ENCODE results near the gene PITPNC1. TPM values are rescaled to one million over a fixed set of nuclear protein-coding genes. Genes with fewer than 3 reads are reported as not detected.
"Not testable (repeated sequence)": the region's sequence is repeated elsewhere in the genome, so short reads cannot be mapped to it uniquely, and the experiment has no call there.

Gene PITPNC1
- total RNA-seq, 1 experiment from 2014 or later = 34.5 TPM

DNA sequence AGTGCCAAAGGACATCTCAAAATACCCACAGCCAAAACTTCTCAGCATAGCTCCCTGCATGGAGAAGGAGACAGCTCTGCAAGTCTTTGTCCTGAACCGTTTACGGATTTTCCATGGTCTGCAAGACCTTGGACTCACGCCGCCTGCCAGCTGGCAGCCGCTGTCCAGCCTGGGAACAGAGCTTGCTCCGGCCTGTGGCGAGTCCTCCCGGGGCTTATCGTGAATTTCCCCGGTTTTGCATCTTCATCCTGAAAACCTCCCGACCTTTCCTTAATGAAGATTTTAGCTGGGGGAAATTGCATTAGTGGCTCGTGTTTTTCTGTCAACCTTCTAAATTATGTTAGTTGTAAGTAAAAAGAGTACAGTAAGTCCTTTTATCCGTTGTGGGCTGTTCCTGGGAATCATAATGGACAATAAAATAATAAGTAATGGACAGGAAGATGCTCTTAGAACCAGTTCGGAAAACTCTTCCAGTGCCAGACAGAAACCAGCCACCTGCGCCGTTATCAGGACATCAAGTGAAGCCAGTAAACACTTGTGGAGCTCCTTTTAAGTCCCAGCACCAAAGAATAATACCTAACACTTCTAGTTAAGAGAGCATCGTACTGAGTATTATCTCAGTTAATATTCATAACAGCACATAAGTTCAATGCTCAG is 228.3 kb downstream of the PITPNC1 start:
- no peak for DNase-seq (ENCODE audit: extremely low read depth, low read depth)

- DNase-seq (ENCODE audit: extremely low read depth, low read depth) = no peak
These were observed 229.4 kb downstream of the PITPNC1 start for GRCh38 chr17:67606471-67606870.

DNA sequence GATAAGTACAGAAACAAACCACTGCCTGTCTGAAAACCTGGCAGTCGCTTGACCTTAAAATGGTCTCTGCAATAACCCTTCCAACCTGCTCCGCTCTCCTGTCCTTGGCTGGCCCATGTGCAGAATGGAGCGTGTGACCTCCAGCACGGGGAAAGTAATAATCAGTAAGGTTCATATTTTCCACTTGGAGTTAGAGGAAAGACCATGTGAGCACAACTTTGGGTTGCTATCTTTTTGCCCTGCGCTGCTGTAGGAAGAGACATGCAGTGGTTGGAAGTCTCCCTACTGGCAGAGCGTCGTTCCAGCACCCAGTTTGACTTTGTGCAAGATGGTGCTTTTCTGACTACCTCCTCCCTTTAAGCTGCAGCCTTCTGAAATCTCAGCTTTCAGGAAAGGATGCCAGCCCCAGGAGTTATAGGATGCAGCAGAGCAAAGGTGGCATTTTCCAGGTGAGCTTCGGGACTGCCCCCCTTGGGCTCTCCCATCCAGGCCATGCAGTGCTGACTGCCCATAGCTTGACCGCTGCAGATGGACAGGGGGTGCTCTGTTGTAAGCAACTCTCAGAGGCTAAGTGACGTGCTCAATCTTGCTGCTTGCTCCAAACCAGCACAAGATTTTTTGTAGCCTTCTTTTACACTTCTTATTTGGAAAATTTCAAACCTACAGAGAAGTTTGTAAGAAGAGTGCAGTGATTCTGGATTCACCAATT is 230.0 kb downstream of the PITPNC1 start:
- DNase-seq (ENCODE audit: extremely low read depth, low read depth) = no peak

GRCh38 chr17:67610061-67610460 is 233.0 kb downstream of the PITPNC1 start:
- no peak for DNase-seq (ENCODE audit: extremely low read depth, low read depth)

GRCh38 chr17:67613961-67614360 is 236.9 kb downstream of the PITPNC1 start:
- DNase-seq (ENCODE audit: extremely low read depth, low read depth) = no peak

DNA sequence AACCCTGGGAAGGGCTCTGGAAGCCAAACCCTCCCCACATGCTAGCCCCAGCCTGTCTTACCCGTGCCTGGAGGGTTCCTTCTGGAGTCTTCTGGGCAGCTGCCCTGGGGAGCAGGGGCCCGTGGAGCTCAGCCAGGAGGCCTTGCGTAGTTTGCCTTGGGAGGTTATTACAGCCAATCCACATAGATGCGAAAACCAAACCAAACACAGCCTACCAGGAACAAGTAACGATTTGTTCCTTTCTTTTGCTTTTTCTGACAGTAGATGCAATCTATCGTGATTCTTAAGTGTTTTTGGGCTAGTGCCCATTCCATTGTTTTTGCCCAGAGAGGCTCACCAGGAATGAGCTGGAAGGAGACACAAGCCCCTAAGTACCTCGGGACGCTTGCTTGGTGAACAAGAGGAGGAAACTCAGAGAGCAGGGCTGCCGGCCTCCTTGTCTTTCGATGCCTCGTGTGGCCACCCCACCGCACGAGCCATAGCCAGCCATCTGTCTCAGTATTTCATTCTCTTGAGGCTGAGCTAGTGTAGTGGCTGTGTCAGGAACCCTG is 238.0 kb downstream of the PITPNC1 start:
- DNase-seq (ENCODE audit: extremely low read depth, low read depth) = no peak

DNA sequence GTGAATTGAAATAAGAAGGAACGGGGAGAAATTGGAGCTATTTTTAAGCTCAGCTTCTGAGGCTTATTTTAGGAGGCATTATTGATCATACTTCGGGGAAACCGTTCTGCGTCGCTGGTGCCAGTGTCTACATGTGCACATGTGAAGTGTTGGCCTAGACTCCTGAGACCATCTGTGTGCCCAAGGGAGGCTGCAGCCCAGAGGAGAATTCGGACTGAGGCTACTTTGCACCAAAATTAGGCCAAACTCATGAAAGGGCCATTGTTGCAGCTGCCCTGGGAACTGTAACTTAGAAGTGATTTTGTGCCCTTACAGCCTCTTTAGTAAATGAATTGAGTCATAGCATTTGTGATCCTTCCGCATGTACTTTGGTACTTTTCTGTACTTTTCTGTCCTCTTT is 238.7 kb downstream of the PITPNC1 start:
- DNase-seq (ENCODE audit: extremely low read depth, low read depth) = no peak

DNA sequence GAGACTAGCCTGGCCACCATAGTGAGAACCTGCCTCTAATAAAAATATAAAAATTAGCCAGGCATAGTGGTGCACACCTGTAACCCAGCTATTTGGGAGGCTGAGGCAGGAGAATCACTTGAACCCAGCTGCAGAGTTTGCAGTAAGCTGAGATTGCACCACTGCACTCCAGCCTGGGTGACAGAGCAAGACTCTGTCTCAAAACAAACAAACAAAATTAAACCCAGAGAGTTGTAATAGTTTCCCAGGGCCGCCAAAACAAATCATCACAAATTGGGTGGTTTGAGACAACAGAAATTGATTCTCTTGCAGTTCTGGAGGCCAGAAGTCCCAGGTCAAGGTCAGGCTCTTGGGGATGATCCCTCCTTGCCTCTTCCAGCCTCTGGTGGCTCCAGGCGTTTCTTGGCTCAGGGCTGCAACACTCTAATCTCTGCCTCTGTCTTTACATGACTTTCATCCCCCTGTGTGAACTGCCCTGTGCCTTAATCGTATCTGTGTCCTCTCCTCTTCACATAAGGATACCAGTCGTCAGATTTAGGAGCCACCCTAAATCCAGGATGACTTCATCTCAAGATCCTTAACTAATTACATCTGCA is 240.3 kb downstream of the PITPNC1 start:
- no peak for DNase-seq (ENCODE audit: extremely low read depth, low read depth)

DNA sequence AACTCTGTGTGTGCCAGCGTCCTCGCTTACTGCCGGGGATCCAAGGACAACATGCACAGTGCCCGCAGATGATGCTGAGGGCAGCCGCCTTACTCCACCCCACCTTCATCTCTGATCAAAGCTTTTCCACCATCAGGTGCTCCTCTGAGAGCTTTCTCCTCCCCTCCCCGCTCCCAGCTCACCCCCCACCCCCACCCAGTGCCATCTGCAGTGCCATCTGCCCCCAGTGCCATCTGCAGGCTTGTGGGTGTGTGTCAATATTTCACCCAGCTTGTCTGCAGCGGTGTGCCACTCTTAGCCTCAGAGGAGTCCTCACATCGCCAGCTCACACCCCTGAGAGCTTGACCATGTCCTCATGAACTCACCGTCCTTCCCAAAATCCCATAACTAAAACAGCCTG is 242.5 kb downstream of the PITPNC1 start:
- DNase-seq (ENCODE audit: extremely low read depth, low read depth) = no peak

- no peak for DNase-seq (ENCODE audit: extremely low read depth, low read depth)
These were observed 243.0 kb downstream of the PITPNC1 start for GRCh38 chr17:67620088-67620487.

DNA sequence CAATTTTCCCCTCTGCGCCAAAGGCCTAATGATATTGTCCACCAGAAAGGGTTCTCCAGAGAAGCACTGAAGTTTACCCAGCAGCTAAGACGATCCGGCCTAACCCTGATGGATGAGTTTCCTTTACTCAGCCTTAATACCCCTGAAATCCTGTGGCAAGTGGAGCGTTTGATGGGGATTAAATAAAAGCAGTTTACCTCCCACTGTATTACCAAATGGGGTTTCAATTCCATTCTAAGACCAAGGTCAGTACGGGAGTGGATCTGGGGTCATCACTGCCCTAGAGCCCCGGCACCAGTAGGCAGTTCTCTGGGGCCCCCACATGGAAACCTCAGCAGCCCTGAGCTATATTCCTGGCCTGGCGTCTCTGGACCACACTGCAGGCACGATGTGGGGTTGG is 243.6 kb downstream of the PITPNC1 start:
- no peak for DNase-seq (ENCODE audit: extremely low read depth, low read depth)

- DNase-seq (ENCODE audit: extremely low read depth, low read depth) = no peak
These were observed 246.7 kb downstream of the PITPNC1 start for GRCh38 chr17:67623767-67624166.

DNA sequence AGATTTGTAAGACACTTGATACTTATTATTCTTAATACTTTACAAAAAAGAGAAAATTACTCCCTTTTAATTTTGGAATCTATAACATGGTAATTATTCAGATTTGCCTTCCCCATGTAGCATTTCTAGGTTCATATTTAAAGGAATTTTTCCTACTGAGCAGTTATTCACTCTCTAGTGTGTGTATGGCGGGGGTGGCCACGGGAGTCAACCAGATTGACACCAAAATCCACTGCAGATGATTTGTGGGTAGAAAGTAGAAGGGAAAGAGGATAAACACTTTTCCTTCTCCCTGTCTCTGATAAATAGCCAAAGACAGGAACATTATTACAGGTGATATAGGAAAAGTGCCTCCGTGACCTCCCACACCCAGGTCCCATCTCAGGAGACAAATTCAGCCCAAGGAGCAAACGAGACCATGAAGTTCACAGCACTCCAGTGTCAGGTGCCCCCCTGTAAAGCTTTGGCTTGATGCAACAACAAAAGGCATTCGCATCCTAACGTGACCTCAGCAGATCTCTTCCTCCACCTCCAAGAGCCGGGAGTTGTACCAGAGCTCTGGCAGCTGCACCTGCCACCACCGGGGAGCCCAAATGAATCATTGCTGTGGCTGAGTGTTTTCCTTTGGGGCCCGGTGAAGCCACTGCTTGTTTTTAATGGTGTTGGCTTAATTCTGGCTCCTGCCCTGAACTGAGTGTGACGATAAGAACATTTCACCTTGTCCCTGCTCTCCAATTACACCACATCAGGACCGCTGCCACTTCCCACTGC is 248.0 kb downstream of the PITPNC1 start:
- DNase-seq (ENCODE audit: extremely low read depth, low read depth) = no peak

GRCh38 chr17:67625971-67626370 is 248.9 kb downstream of the PITPNC1 start:
- no peak for DNase-seq (ENCODE audit: extremely low read depth, low read depth)

GRCh38 chr17:67628580-67629013 is 251.5 kb downstream of the PITPNC1 start:
- DNase-seq (ENCODE audit: extremely low read depth, low read depth) = peak; percentile 3

GRCh38 chr17:67629971-67630320 is 252.9 kb downstream of the PITPNC1 start:
- DNase-seq (ENCODE audit: extremely low read depth, low read depth) = peak; percentile 20

GRCh38 chr17:67630836-67631235 is 253.8 kb downstream of the PITPNC1 start:
- not testable (repeated sequence) for DNase-seq (ENCODE audit: extremely low read depth, low read depth)

GRCh38 chr17:67632141-67632540 is 255.1 kb downstream of the PITPNC1 start:
- no peak for DNase-seq (ENCODE audit: extremely low read depth, low read depth)

DNA sequence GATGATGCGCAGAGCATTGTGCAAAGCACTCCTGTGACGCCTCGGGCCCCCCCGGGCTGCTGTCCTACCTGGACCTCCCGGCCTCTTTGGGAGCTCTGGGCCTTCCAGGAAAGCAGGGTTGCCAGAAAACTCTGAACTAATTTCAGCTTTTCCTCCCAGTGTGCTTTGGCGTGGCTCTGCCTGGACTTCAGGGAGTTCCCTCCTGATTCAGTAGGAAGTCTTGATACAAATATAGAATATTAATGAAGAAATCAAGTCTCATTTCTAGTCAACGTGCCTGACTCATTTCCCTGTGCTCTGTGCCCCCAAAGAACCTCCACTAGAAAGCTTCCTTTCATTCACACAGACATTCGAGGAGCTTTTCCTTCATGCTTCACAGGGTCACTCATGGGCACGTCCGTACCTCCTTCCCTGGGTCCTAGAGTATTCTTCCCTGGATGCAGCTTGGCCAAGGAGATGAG is 256.7 kb downstream of the PITPNC1 start:
- no peak for DNase-seq (ENCODE audit: extremely low read depth, low read depth)

- no peak for DNase-seq (ENCODE audit: extremely low read depth, low read depth)
These were observed 258.6 kb downstream of the PITPNC1 start for GRCh38 chr17:67635681-67636080.

GRCh38 chr17:67636312-67636711 is 259.2 kb downstream of the PITPNC1 start:
- no peak for DNase-seq (ENCODE audit: extremely low read depth, low read depth)
